Esophagus muscularis mucosa (tissue), 4 donors: ENCODE results near the gene SPECC1.

ENCODE experiments used
- EP300 ChIP-seq: sonication (generic); formaldehyde crosslinking; IDR thresholded peaks from one replicate; pipeline ENCODE4 v1.6.1; 2017; ENCODE audit warnings: antibody characterized with exemption
- POLR2A ChIP-seq: fragments of 450-650 bp; IDR thresholded peaks from one replicate; pipeline ENCODE4 v1.6.1; 2017; ENCODE audit warnings: antibody characterized with exemption, moderate library complexity, mild to moderate bottlenecking, low read depth
- POLR2AphosphoS5 ChIP-seq, 2 donors: sonication (generic); formaldehyde crosslinking; IDR thresholded peaks; one replicate each; pipeline ENCODE4 v1.6.1; 2017; ENCODE audit warnings: antibody characterized with exemption in 2 of 2
- TF ChIP-seq, protein P1 (sequence below), 3 experiments: fragments of 200-600 bp in 2 of 3; fragments of 450-650 bp in 1 of 3; sonication (generic) in 2 of 3; IDR thresholded peaks; one replicate each; pipeline ENCODE4 v1.5.1; 2017 to 2019; ENCODE audit warnings: antibody characterized with exemption in 3 of 3, mild to moderate bottlenecking in 2 of 3, moderate library complexity in 1 of 3

- TF ChIP-seq, protein P1, sequence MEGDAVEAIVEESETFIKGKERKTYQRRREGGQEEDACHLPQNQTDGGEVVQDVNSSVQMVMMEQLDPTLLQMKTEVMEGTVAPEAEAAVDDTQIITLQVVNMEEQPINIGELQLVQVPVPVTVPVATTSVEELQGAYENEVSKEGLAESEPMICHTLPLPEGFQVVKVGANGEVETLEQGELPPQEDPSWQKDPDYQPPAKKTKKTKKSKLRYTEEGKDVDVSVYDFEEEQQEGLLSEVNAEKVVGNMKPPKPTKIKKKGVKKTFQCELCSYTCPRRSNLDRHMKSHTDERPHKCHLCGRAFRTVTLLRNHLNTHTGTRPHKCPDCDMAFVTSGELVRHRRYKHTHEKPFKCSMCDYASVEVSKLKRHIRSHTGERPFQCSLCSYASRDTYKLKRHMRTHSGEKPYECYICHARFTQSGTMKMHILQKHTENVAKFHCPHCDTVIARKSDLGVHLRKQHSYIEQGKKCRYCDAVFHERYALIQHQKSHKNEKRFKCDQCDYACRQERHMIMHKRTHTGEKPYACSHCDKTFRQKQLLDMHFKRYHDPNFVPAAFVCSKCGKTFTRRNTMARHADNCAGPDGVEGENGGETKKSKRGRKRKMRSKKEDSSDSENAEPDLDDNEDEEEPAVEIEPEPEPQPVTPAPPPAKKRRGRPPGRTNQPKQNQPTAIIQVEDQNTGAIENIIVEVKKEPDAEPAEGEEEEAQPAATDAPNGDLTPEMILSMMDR (IDR thresholded peaks at IDR 0.05): no peak
- TF ChIP-seq POLR2A (no peak), EP300 (no peak), POLR2AphosphoS5 (IDR thresholded peaks at IDR 0.05) (no peak)
Measured at GRCh38 chr17:20304961-20305360, 295.8 kb downstream of the SPECC1 start.
